Measurements from ENCODE around the gene LNPEP. TPM values are rescaled to one million over a fixed set of nuclear protein-coding genes. Genes with fewer than 3 reads are reported as not detected.

LNPEP gene
- total and polyA plus RNA-seq, 4 donors: 4.6 to 78.9 (median 19.0) TPM

DNA sequence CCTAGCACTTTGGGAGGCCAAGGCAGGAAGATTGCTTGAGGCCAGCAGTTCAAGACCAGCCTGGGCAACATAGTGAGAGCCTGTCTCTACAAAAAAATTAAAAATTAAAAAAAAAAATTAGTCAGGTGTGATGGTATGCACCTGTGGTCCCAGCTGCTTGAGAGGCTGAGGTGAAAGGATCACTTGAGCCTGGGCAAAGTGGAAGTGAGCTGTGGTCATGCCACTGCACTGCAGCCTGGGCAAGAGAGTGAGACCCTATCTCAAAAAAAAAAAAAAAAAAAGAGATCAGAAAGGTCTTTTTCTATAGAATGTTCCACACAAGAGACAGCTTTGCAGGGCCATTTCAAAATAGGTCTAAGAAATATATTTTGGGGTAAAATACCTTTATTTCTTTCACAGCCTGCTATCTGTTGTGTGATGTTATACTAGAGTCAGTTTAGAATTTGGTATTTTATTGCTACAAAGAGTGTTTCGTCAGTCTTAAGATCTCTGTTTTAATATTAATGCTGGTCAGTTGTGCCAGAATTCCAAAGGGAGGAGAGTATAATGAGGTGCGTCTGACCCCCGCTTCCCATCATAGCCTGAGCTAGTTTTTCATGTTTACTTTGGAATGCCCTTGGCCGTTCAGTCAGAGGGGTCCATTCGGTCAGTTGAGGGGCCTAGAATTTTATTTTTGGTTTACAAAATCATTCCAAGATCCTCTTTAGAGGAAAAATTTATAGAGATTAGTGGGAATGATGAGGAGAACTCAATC is 9.4 kb downstream of the LNPEP start:
- peak; percentile 37 to 70 (median 51) for DNase-seq
- no peaks in the 10 kb centered on the region for H3K9me3 ChIP-seq (ENCODE audit: control insufficient read depth in 4 of 4, insufficient read depth in 3 of 4, low read length in 3 of 4)
- no peak overlapping the region for H3K9ac ChIP-seq (ENCODE audit: insufficient read depth in 1 of 2, low read length in 2 of 2)
- 43 to 79% methylated on average over 5 of the region's 5 CpGs for WGBS, 2 donors
- H3K27ac ChIP-seq (ENCODE audit: low read depth in 1 of 2, low read length in 1 of 2): no peak overlapping the region
- TF ChIP-seq, protein P1, sequence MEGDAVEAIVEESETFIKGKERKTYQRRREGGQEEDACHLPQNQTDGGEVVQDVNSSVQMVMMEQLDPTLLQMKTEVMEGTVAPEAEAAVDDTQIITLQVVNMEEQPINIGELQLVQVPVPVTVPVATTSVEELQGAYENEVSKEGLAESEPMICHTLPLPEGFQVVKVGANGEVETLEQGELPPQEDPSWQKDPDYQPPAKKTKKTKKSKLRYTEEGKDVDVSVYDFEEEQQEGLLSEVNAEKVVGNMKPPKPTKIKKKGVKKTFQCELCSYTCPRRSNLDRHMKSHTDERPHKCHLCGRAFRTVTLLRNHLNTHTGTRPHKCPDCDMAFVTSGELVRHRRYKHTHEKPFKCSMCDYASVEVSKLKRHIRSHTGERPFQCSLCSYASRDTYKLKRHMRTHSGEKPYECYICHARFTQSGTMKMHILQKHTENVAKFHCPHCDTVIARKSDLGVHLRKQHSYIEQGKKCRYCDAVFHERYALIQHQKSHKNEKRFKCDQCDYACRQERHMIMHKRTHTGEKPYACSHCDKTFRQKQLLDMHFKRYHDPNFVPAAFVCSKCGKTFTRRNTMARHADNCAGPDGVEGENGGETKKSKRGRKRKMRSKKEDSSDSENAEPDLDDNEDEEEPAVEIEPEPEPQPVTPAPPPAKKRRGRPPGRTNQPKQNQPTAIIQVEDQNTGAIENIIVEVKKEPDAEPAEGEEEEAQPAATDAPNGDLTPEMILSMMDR (IDR thresholded peaks at IDR 0.05; ENCODE audit: control extremely low read depth, extremely low read depth): no peak
- H3K36me3 ChIP-seq (ENCODE audit: control insufficient read depth in 4 of 4, insufficient read depth in 4 of 4, low read length in 4 of 4): peaks cover 0 to 1% (median 0%) of the 10 kb centered on the region in 4 donors
- H3K4me1 ChIP-seq (ENCODE audit: control insufficient read depth in 5 of 5, insufficient read depth in 5 of 5, low read length in 5 of 5): peaks cover 0 to 19% (median 5%) of the 10 kb centered on the region in 5 donors
- no peaks in the 10 kb centered on the region for H3K27me3 ChIP-seq (ENCODE audit: control insufficient read depth in 3 of 3, insufficient read depth in 3 of 3, low read length in 2 of 3)
- no peak overlapping the region for H3K4me3 ChIP-seq
- no peak for ATAC-seq (ENCODE audit: insufficient read depth, low FRiP score)

DNA sequence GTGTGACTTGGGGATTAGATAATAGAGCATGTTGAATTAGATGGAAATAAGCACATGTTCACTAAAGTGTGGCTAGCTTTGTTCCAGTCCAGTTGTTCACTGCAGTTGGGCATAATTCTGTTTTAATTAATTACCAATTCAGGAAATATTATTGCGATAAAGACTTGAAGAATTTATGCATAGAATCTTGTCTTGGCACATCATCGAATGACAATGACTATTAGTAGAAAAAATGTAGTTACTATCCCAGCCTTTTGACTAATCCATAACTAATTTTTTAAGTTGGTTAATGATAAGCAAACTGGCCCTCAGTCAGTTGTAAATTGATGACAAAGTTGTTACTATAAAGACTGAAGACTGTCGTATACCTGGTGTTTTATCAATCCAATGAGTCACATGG is 10.5 kb downstream of the LNPEP start:
- H3K4me1 ChIP-seq (ENCODE audit: control insufficient read depth in 5 of 5, insufficient read depth in 5 of 5, low read length in 5 of 5): peaks cover 0 to 19% (median 5%) of the 10 kb centered on the region in 5 donors
- no peak overlapping the region for H3K9ac ChIP-seq (ENCODE audit: insufficient read depth in 1 of 2, low read length in 2 of 2)
- H3K36me3 ChIP-seq (ENCODE audit: control insufficient read depth in 4 of 4, insufficient read depth in 4 of 4, low read length in 4 of 4): peaks cover 0 to 1% (median 0%) of the 10 kb centered on the region in 4 donors
- ATAC-seq (ENCODE audit: insufficient read depth, low FRiP score) (no peak), DNase-seq (no peak)
- H3K27ac ChIP-seq (ENCODE audit: low read depth in 1 of 2, low read length in 1 of 2): no peak overlapping the region
- 85 to 95% methylated on average over 3 of the region's 3 CpGs for WGBS, 2 donors
- H3K4me3 ChIP-seq: no peak overlapping the region
- no peaks in the 10 kb centered on the region for H3K27me3 ChIP-seq (ENCODE audit: control insufficient read depth in 3 of 3, insufficient read depth in 3 of 3, low read length in 2 of 3)
- no peaks in the 10 kb centered on the region for H3K9me3 ChIP-seq (ENCODE audit: control insufficient read depth in 4 of 4, insufficient read depth in 3 of 4, low read length in 3 of 4)
- TF ChIP-seq, protein P1 (IDR thresholded peaks at IDR 0.05; ENCODE audit: control extremely low read depth, extremely low read depth): no peak

DNA sequence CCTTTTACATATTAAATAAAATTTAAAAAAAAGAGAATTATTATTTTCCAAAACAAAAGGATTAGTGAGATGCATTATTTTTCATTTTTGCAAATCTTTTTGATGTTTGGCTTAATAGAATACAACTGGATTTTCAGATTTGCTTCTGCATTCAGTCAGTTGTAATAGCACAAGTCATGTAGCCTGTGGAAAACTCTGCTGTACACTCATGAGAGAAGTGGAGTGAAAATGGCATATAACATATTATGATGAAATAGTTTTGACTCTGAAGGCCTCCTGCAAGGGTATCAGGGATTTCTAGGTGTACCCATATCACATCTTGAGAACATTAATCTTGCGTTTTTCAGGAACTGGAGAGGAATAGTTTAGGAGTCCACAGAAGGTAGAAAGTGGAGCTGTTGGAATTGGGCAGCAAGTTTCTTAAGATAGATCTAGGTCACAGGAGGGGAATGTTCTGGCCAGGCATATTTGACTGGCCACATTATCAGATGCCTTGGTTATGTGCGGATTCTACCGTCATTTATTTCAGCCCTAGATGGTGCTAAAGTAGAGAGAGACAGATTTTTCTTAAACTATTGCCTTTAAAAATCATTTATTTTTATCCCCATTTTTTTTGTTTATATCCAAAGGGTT is 16.4 kb downstream of the LNPEP start:
- no peaks in the 10 kb centered on the region for H3K9me3 ChIP-seq (ENCODE audit: control insufficient read depth in 4 of 4, insufficient read depth in 3 of 4, low read length in 3 of 4)
- 77 to 89% methylated on average over 3 of the region's 3 CpGs for WGBS, 2 donors
- no peak overlapping the region for H3K4me3 ChIP-seq
- no peaks in the 10 kb centered on the region for H3K36me3 ChIP-seq (ENCODE audit: control insufficient read depth in 4 of 4, insufficient read depth in 4 of 4, low read length in 4 of 4)
- peaks cover 0 to 20% (median 0%) of the 10 kb centered on the region in 5 donors for H3K4me1 ChIP-seq (ENCODE audit: control insufficient read depth in 5 of 5, insufficient read depth in 5 of 5, low read length in 5 of 5)
- peak overlapping the region in 1 of 2 donors; percentile 82 for H3K27ac ChIP-seq (ENCODE audit: low read depth in 1 of 2, low read length in 1 of 2)
- ATAC-seq (ENCODE audit: insufficient read depth, low FRiP score) (no peak), DNase-seq (no peak)
- H3K9ac ChIP-seq (ENCODE audit: insufficient read depth in 1 of 2, low read length in 2 of 2): no peak overlapping the region
- H3K27me3 ChIP-seq (ENCODE audit: control insufficient read depth in 3 of 3, insufficient read depth in 3 of 3, low read length in 2 of 3): no peaks in the 10 kb centered on the region
- TF ChIP-seq, protein P1 (IDR thresholded peaks at IDR 0.05; ENCODE audit: control extremely low read depth, extremely low read depth): no peak

Measured in lung (tissue), 12 donors.